Ascending aorta (tissue), 2 donors: ENCODE results near the gene RREB1. TPM values are rescaled to one million over a fixed set of nuclear protein-coding genes. Genes with fewer than 3 reads are reported as not detected.
A peak's percentile ranks its signal among the peaks of the same experiment; 100 is the strongest.

ENCODE experiments used
- DNase-seq, 2 donors: peaks; one replicate each; pipeline ENCODE4 v3.0.0-alpha.2; 2019; ENCODE audit warnings: low spot score in 2 of 2
- H3K27ac ChIP-seq, 2 donors: fragments of 200-600 bp; sonication (generic); one replicate each; pipeline ENCODE4 v1.5.1; 2016 to 2017; ENCODE audit warnings: mild to moderate bottlenecking in 1 of 2
- H3K27me3 ChIP-seq: fragments of 200-600 bp; sonication (generic); one replicate; pipeline ENCODE4 v1.5.1; 2017
- H3K36me3 ChIP-seq, 2 donors: fragments of 200-600 bp; sonication (generic); one replicate each; pipeline ENCODE4 v1.5.1; 2016
- H3K4me1 ChIP-seq, 2 donors: fragments of 200-600 bp; sonication (generic); one replicate each; pipeline ENCODE4 v1.5.1; 2016 to 2017; ENCODE audit warnings: mild to moderate bottlenecking in 1 of 2
- H3K4me3 ChIP-seq, 2 donors: fragments of 200-600 bp; sonication (generic); one replicate each; pipeline ENCODE4 v1.5.1; 2016 to 2017; ENCODE audit warnings: mild to moderate bottlenecking in 1 of 2
- H3K9me3 ChIP-seq, 2 donors: fragments of 200-600 bp; sonication (generic); one replicate each; pipeline ENCODE4 v1.5.1; 2016
- CTCF ChIP-seq, 3 experiments: fragments of 200-600 bp in 2 of 3; fragments of 450-650 bp in 1 of 3; sonication (generic) in 2 of 3; IDR thresholded peaks; one replicate each; pipeline ENCODE4 v1.5.1; 2016 to 2019; ENCODE audit warnings: antibody characterized with exemption in 3 of 3, mild to moderate bottlenecking in 1 of 3, moderate library complexity in 1 of 3
- intact Hi-C: fragments of 100-400 bp; cut with DNase I; formaldehyde crosslinking; loops from one replicate; pipeline ENCODE4 v1.15.1; 2023
- total RNA-seq: library from RNA; depleted of rRNA; stranded (reverse); fragments of >200 nt; gene quantifications from one replicate; pipeline ENCODE4 v1.1.0, GENCODE V29; 2016

Gene RREB1
- total RNA-seq, 1 donor from 2014 or later: 48.9 TPM

- TF ChIP-seq CTCF (IDR thresholded peaks at IDR 0.05): no peak
- intact Hi-C loops: loop anchor here (10.0 kb wide), 1 partner anchor 495 kb away; the partner anchor contains the start of gene SNRNP48
- DNase-seq: no peak
- no peak overlapping the region for H3K27ac ChIP-seq
- no peaks in the 10 kb centered on the region for H3K36me3 ChIP-seq
- no peaks in the 10 kb centered on the region for H3K27me3 ChIP-seq
- H3K4me1 ChIP-seq: no peaks in the 10 kb centered on the region
- no peak overlapping the region for H3K4me3 ChIP-seq
- no peaks in the 10 kb centered on the region for H3K9me3 ChIP-seq
Measured at GRCh38 chr6:7100072-7100752, 7.5 kb upstream of the RREB1 start.

- DNase-seq: no peak
- no peaks in the 10 kb centered on the region for H3K27me3 ChIP-seq
- no peak for TF ChIP-seq CTCF (IDR thresholded peaks at IDR 0.05)
- intact Hi-C loops: loop anchor here (10.0 kb wide), 1 partner anchor 494 kb away; the partner anchor contains the start of gene SNRNP48
- H3K27ac ChIP-seq: no peak overlapping the region
- H3K36me3 ChIP-seq: no peaks in the 10 kb centered on the region
- H3K4me3 ChIP-seq: no peak overlapping the region
- H3K4me1 ChIP-seq: no peaks in the 10 kb centered on the region
- no peaks in the 10 kb centered on the region for H3K9me3 ChIP-seq
Measured at GRCh38 chr6:7100753-7101081, 7.0 kb upstream of the RREB1 start.

- Histone ChIP-seq H3K27ac (no peak overlapping the region), H3K27me3 (no peaks in the 10 kb centered on the region), H3K9me3 (no peaks in the 10 kb centered on the region), H3K4me1 (no peaks in the 10 kb centered on the region), H3K4me3 (no peak overlapping the region), H3K36me3 (no peaks in the 10 kb centered on the region)
- intact Hi-C loops: loop anchor here (10.0 kb wide), 1 partner anchor 494 kb away; the partner anchor contains the start of gene SNRNP48
- no peak for TF ChIP-seq CTCF (IDR thresholded peaks at IDR 0.05)
- no peak for DNase-seq
Measured at GRCh38 chr6:7101290-7101689, 6.5 kb upstream of the RREB1 start.

GRCh38 chr6:7104752-7105151 is 3.0 kb upstream of the RREB1 start:
- no peaks in the 10 kb centered on the region for H3K4me1 ChIP-seq
- intact Hi-C loops: loop anchor here (5.0 to 10.0 kb wide), 3 partner anchors 113 to 490 kb away; partner anchors contain the start of gene SNRNP48
- no peak overlapping the region for H3K4me3 ChIP-seq
- H3K36me3 ChIP-seq: no peaks in the 10 kb centered on the region
- H3K27ac ChIP-seq: no peak overlapping the region
- H3K27me3 ChIP-seq: no peaks in the 10 kb centered on the region
- H3K9me3 ChIP-seq: no peaks in the 10 kb centered on the region
- no peak for DNase-seq
- no peak for TF ChIP-seq CTCF (IDR thresholded peaks at IDR 0.05)

- intact Hi-C loops: loop anchor here (5.0 to 10.0 kb wide), 3 partner anchors 111 to 489 kb away; partner anchors contain the start of gene SNRNP48
- Histone ChIP-seq H3K4me1 (peaks cover 0 to 6% of the 10 kb centered on the region in 2 donors), H3K4me3 (peak overlapping the region; percentile 78 to 97), H3K9me3 (no peaks in the 10 kb centered on the region), H3K36me3 (no peaks in the 10 kb centered on the region), H3K27ac (peak overlapping the region; percentile 88 to 95), H3K27me3 (no peaks in the 10 kb centered on the region)
- no peak for DNase-seq
- TF ChIP-seq CTCF (IDR thresholded peaks at IDR 0.05): no peak
Measured at GRCh38 chr6:7106215-7106751, 1.5 kb upstream of the RREB1 start.
